GM12878 (cell line): ENCODE results near the gene CCDC57. TPM values are rescaled to one million over a fixed set of nuclear protein-coding genes. Genes with fewer than 3 reads are reported as not detected.

Experiments
- ATAC-seq: fragments of 200-7000 bp; cut with Tn5 transposase; 3 replicates; pipeline ENCODE4 v1.9.1; 2020; ENCODE audit warnings: mild to moderate bottlenecking, moderate library complexity
- BruUV-seq: library from RNA; stranded (reverse); fragments of 400-500 nt; replicated peaks from 2 replicates; lab custom pipeline; 2021; lab: Mats Ljungman, UMichigan
- CTCF ChIA-PET: fragments of 300-600 bp; sonication (Branson Sonifier 250); formaldehyde crosslinking; extraction: SDS; loops from one replicate; lab custom pipeline; 2021; ENCODE audit warnings: inconsistent platforms; lab: Yijun Ruan, JAX
- POLR2A ChIA-PET: fragments of 350-600 bp; formaldehyde crosslinking; extraction: SDS; loops from one replicate; lab custom pipeline; 2021; ENCODE audit warnings: inconsistent platforms; lab: Charles Lee
- RAD21 ChIA-PET: fragments of 300-600 bp; sonication (Branson Sonifier 250); formaldehyde crosslinking; loops from one replicate; lab custom pipeline; 2023; ENCODE audit warnings: antibody characterized with exemption; ENCODE audit not compliant: unreplicated experiment; lab: Charles Lee
- SMC1A ChIA-PET: fragments of 300-600 bp; sonication (Branson Sonifier 250); formaldehyde crosslinking; loops from one replicate; lab custom pipeline; 2023; ENCODE audit not compliant: unreplicated experiment, uncharacterized antibody; lab: Charles Lee
- DNase-seq: peaks from one replicate; pipeline ENCODE4 v3.0.0-alpha.2; 2011; ENCODE audit warnings: low read depth, low spot score
- FAIRE-seq: peaks from 3 replicates; lab custom pipeline; 2011; peaks lifted over from hg19 to GRCh38; lab: Jason Lieb, UNC
- H2AFZ ChIP-seq: 2 replicates; pipeline ENCODE4 v1.6.0; 2011; ENCODE audit warnings: low read depth, low read length, control low read depth; ENCODE audit not compliant: control insufficient read depth
- H3K27ac ChIP-seq: 2 replicates; pipeline ENCODE4 v1.5.1; 2011; ENCODE audit warnings: control low read depth; ENCODE audit not compliant: control insufficient read depth, insufficient read depth
- H3K27me3 ChIP-seq, 2 experiments: replicated peaks in 1 of 2; 2 replicates each; pipeline versions ENCODE4 v1.6.0 to v1.6.1; 2011; ENCODE audit warnings: low read length in 1 of 2; ENCODE audit not compliant: control insufficient read depth in 2 of 2, insufficient read depth in 2 of 2
- H3K36me3 ChIP-seq, 2 experiments: 2 replicates each; pipeline ENCODE4 v1.5.1; 2011; ENCODE audit warnings: low read length in 1 of 2; ENCODE audit not compliant: control insufficient read depth in 2 of 2, insufficient read depth in 2 of 2
- H3K4me1 ChIP-seq: 2 replicates; pipeline ENCODE4 v1.6.1; 2011; ENCODE audit warnings: mild to moderate bottlenecking, low read length, moderate library complexity, mixed read lengths; ENCODE audit not compliant: control insufficient read depth, insufficient read depth
- H3K4me2 ChIP-seq: 2 replicates; pipeline ENCODE4 v1.6.0; 2011; ENCODE audit warnings: control low read depth; ENCODE audit not compliant: control insufficient read depth, insufficient read depth
- H3K4me3 ChIP-seq: fragments of 200-600 bp; sonication (generic); 2 replicates; pipeline ENCODE4 v1.5.1; 2016
- H3K79me2 ChIP-seq: 2 replicates; pipeline ENCODE4 v1.6.0; 2011; ENCODE audit warnings: low read length; ENCODE audit not compliant: control insufficient read depth, insufficient read depth
- H3K9ac ChIP-seq: 2 replicates; pipeline ENCODE4 v1.8.0; 2011; ENCODE audit warnings: low read length, control low read depth, mixed read lengths; ENCODE audit not compliant: control insufficient read depth, insufficient read depth
- H3K9me3 ChIP-seq: replicated peaks from 3 replicates; pipeline ENCODE4 v1.5.1; 2011; ENCODE audit warnings: mild to moderate bottlenecking, low read length; ENCODE audit not compliant: control insufficient read depth, insufficient read depth
- H4K20me1 ChIP-seq: 2 replicates; pipeline ENCODE4 v1.6.0; 2011; ENCODE audit not compliant: control insufficient read depth, insufficient read depth
- ASH2L ChIP-seq: fragments of 300-600, 200-600 bp; sonication (generic); IDR thresholded peaks from 2 replicates; pipeline ENCODE4 v1.6.1; 2017; ENCODE audit warnings: low read depth, mild to moderate bottlenecking, borderline replicate concordance
- ATF7 ChIP-seq: fragments of 450-650 bp; IDR thresholded peaks from 2 replicates; pipeline ENCODE4 v1.6.1; 2016; ENCODE audit warnings: low read depth, mild to moderate bottlenecking
- BCL11A ChIP-seq: IDR thresholded peaks from 2 replicates; pipeline ENCODE4 v1.6.1; 2011; ENCODE audit warnings: low read depth, low read length
- CTCF ChIP-seq, 3 experiments: IDR thresholded peaks in 2 of 3; conservative IDR thresholded peaks in 1 of 3; 2 replicates each; pipeline ENCODE4 v1.5.1; 2011; ENCODE audit warnings: low read depth in 3 of 3, low read length in 3 of 3, mild to moderate bottlenecking in 3 of 3, control low read depth in 2 of 3, moderate library complexity in 2 of 3, inconsistent platforms in 1 of 3, mixed read lengths in 1 of 3; ENCODE audit not compliant: control insufficient read depth in 2 of 3, insufficient read depth in 1 of 3; ENCODE audit errors: extremely low read depth in 1 of 3
- FOXK2 ChIP-seq: fragments of 450-650 bp; IDR thresholded peaks from 2 replicates; pipeline ENCODE4 v1.6.1; 2017; ENCODE audit warnings: mild to moderate bottlenecking, moderate library complexity
- HCFC1 ChIP-seq: fragments of 150-350 bp; IDR thresholded peaks from 2 replicates; pipeline ENCODE4 v1.6.1; 2014; ENCODE audit warnings: low read length
- IKZF1 ChIP-seq: fragments of 450-650 bp; conservative IDR thresholded peaks from 2 replicates; pipeline ENCODE4 v1.6.1; 2017; ENCODE audit warnings: antibody characterized with exemption, mild to moderate bottlenecking
- NFIC ChIP-seq: IDR thresholded peaks from 2 replicates; pipeline ENCODE4 v1.6.1; 2012; ENCODE audit warnings: low read depth, mild to moderate bottlenecking, inconsistent platforms, low read length, moderate library complexity
- STAT1 ChIP-seq: fragments of 450-650 bp; conservative IDR thresholded peaks from 2 replicates; pipeline ENCODE4 v1.6.1; 2014; ENCODE audit warnings: antibody characterized with exemption, mild to moderate bottlenecking
- TCF12 ChIP-seq: IDR thresholded peaks from 2 replicates; pipeline ENCODE4 v1.6.1; 2011; ENCODE audit warnings: low read depth, mild to moderate bottlenecking, low read length
- ZBTB11 ChIP-seq: fragments of 450-650 bp; formaldehyde crosslinking; IDR thresholded peaks from 2 replicates; pipeline ENCODE4 v1.5.0; 2022; ENCODE audit warnings: mild to moderate bottlenecking, missing genetic modification characterization
- ZNF592 ChIP-seq: fragments of 450-650 bp; IDR thresholded peaks from 2 replicates; pipeline ENCODE4 v1.6.1; 2017; ENCODE audit warnings: mild to moderate bottlenecking, moderate library complexity
- WGBS: methylation state at CpG from one replicate; pipeline ENCODE4 v1.1.6; 2016; ENCODE audit warnings: low lambda C conversion rate; ENCODE audit not compliant: insufficient replicate concordance, insufficient coverage; ENCODE audit errors: missing lambda C conversion rate; 5-methylcytosine and 5-hydroxymethylcytosine counted together
- in situ Hi-C: fragments of 300-500 bp; cut with MboI; formaldehyde crosslinking; loops from 9 replicates; pipeline ENCODE4 v1.14.3; 2018; ENCODE audit warnings: mixed read lengths
- intact Hi-C: fragments of 100-400 bp; cut with micrococcal nuclease; formaldehyde crosslinking; loops from one replicate; pipeline ENCODE4 v1.14.2; 2022; ENCODE audit not compliant: unreplicated experiment
- polyA plus RNA-seq, 11 experiments: library from polyadenylated mRNA; depleted of rRNA in 4 of 11; unstranded in 6 of 11; stranded (reverse) in 5 of 11; fragments of >200 nt; fragmentation: Nextera tagmentation in 4 of 11; fragmentation: Illumina TruSeq in 1 of 11; extraction: Ambion mirVana in 4 of 11; extraction: Trizol in 1 of 11; gene quantifications; 1 replicate in 1 of 11; 2 replicates in 10 of 11; pipeline versions ENCODE4 v1.2.1 to v1.2.3, GENCODE V29; 2011 to 2016; ENCODE audit warnings: inconsistent platforms in 2 of 11, missing spikeins in 2 of 11, low read depth in 1 of 11
- total RNA-seq, 4 experiments: library from RNA; depleted of rRNA in 3 of 4; stranded (reverse); fragments of >200 nt in 3 of 4; fragmentation: Illumina TruSeq in 1 of 4; extraction: Trizol in 1 of 4; gene quantifications; 2 replicates each; pipeline versions ENCODE4 v1.2.1 to v1.2.3, GENCODE V29; 2013 to 2021

The CCDC57 gene
- total and polyA plus RNA-seq, 10 of the 15 experiments (the other 5 are each of a cell fraction or from before 2014, with no cell fraction given) = 5.4 to 123 (median 45.8) TPM

GRCh38 chr17:82164853-82165252 lies 47.8 kb downstream of the CCDC57 start (continued):
- TF ChIP-seq ZBTB11 (CRISPR knock-in tag) = no peak
- TF ChIP-seq IKZF1 = no peak

- Histone ChIP-seq H3K27ac (no peak overlapping the region), H2AFZ (no peak overlapping the region), H3K9ac (no peak overlapping the region), H3K79me2 (no peaks in the 10 kb centered on the region), H3K9me3 (no peaks in the 10 kb centered on the region), H3K4me3 (no peak overlapping the region), H4K20me1 (no peaks in the 10 kb centered on the region), H3K27me3 (no peaks in the 10 kb centered on the region), H3K4me1 (no peaks in the 10 kb centered on the region), H3K4me2 (no peak overlapping the region), H3K36me3 (no peaks in the 10 kb centered on the region; a peak in 1 of 4 replicates)
- DNase-seq (no peak), ATAC-seq (no peak), FAIRE-seq (no peak)
- POLR2A ChIA-PET = no interaction called here
- in situ Hi-C loops (no loop called here), intact Hi-C loops (no loop called here)
- RAD21 ChIA-PET = no interaction called here
- no TSS peak for BruUV-seq
- WGBS = 81% methylated on average over 8 of the region's 8 CpGs
- CTCF ChIA-PET = no interaction called here
- SMC1A ChIA-PET = no interaction called here
- TF ChIP-seq ZNF592 = no peak
- TF ChIP-seq FOXK2 = no peak
- no peak for TF ChIP-seq STAT1
- TF ChIP-seq NFIC = no peak
- TF ChIP-seq ASH2L = no peak
- TF ChIP-seq ATF7 = no peak
- TF ChIP-seq CTCF (IDR thresholded peaks at IDR 0.05 in 2 of 3, conservative IDR thresholded peaks at IDR 0.05 in 1 of 3; ENCODE audit: control insufficient read depth in 2 of 3, extremely low read depth in 1 of 3, insufficient read depth in 1 of 3, low read depth in 3 of 3, low read length in 3 of 3) = no peak
- no peak for TF ChIP-seq HCFC1
- no peak for TF ChIP-seq BCL11A
- no peak for TF ChIP-seq TCF12
These were observed 51.4 kb downstream of the CCDC57 start for GRCh38 chr17:82161216-82161615.
